ENCODE measurements around the gene CDX1.

DNA sequence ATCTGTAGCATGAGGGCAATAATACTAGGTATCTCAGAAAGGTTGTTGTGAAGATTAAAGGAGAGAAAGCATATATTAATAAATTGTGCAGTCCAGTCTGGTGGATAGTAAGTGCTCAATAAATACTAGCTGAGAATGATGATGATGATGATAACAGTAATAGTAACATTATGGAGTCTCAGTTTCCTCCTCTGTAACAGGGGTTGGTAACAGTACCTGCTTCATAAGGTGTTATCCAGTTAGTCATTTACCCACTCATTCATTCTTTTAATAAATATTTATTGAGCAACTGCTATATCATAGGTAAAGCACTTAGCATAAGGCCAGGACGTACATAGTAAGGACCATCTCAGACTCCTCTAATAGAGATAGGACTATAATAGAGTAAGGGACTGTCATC, 30.9 kb downstream of the CDX1 start:
- TF ChIP-seq BHLHE40 (IDR thresholded peaks at IDR 0.05; ENCODE audit: borderline replicate concordance) (no peak), SUZ12 (IDR thresholded peaks at IDR 0.05) (no peak), CTBP1 (IDR thresholded peaks at IDR 0.05; ENCODE audit: borderline replicate concordance) (no peak), ELF4 (IDR thresholded peaks at IDR 0.05) (no peak)
